Adipose tissue (tissue), 3 donors: ENCODE measurements around the gene HIGD1C. TPM values are rescaled to one million over a fixed set of nuclear protein-coding genes. Genes with fewer than 3 reads are reported as not detected.
"Not testable (repeated sequence)": the region's sequence is repeated elsewhere in the genome, so short reads cannot be mapped to it uniquely, and the experiment has no call there.

Experiments used
- H3K27ac ChIP-seq: one replicate; pipeline ENCODE4 v1.5.1; 2013; ENCODE audit warnings: low read depth, low read length
- WGBS, 3 donors: extraction: QIAGEN DNeasy Blood & Tissue Kit; methylation state at CpG; one replicate each; pipeline ENCODE4 v1.1.7; 2013; 5-methylcytosine and 5-hydroxymethylcytosine counted together
- polyA plus RNA-seq, 3 donors: library from polyadenylated mRNA; stranded (reverse); fragments of 200-250 nt; gene quantifications; one replicate each; pipeline ENCODE4 v1.2.3, GENCODE V29; 2013
- donor health status: healthy with polysubstance abuse.
- donor health status: Bipolar disorder and iron deficiency.
- donor health status: healthy.

Gene HIGD1C
- polyA plus RNA-seq, 3 donors: not detected

GRCh38 chr12:50930477-50930876 is 21.9 kb upstream of the HIGD1C start:
- 92 to 94% (median 94%) methylated on average over 12 of the region's 12 CpGs for WGBS, 3 donors
- not testable (repeated sequence) for H3K27ac ChIP-seq

DNA sequence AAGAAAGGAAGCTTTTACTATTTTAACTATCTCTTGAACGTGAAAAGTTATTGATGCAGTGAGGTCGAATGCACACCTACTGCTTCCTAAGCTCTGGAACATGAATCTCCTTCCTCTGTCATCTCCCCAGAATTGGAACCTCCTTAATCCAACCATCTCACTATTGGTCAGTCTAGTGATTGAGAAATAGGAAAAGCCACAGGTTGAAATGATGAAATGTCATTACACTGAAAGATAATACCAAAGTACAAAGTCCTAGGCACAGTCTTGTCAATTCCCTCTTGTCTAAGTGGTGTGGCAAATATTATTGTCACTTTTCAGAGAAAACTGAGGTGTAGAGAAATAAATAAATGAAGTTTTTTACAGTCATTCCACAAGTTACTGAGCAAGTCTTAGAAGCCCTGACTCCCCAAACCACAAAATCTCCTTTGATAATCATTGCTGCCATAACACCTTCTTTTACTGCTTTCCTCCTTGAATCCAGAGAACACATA is 19.5 kb upstream of the HIGD1C start:
- WGBS, 3 donors: 47 to 58% (median 57%) methylated on average over 2 of the region's 2 CpGs
- no peak overlapping the region for H3K27ac ChIP-seq

GRCh38 chr12:50933459-50934124 is 18.8 kb upstream of the HIGD1C start:
- H3K27ac ChIP-seq: no peak overlapping the region
- 97 to 98% (median 98%) methylated on average over 2 of the region's 2 CpGs for WGBS, 3 donors

DNA sequence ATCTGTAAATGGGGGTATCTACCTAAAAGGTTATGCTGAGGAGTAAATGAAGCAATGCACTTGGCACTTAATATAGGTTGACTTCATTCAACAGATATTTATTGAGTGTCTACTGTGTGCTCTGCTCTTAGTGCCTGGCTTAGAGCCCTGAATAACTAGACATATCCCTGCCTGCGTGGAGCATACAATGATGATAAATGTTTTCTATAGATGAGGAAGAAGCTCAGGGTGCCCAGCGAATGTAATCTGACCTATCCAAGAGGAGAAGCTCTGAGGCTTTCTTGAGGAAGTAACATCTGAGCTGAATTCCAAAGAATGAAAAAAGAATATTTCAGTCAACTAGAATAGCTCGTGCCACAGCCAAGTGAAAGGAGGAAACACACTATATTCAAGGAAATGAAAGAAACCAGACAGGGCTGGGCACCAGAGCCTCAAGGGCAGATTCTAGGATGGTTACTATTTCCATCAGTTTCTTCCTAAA is 17.9 kb upstream of the HIGD1C start:
- no peak overlapping the region for H3K27ac ChIP-seq
- WGBS, 3 donors: 9 to 51% (median 11%) methylated on average over 3 of the region's 3 CpGs

DNA sequence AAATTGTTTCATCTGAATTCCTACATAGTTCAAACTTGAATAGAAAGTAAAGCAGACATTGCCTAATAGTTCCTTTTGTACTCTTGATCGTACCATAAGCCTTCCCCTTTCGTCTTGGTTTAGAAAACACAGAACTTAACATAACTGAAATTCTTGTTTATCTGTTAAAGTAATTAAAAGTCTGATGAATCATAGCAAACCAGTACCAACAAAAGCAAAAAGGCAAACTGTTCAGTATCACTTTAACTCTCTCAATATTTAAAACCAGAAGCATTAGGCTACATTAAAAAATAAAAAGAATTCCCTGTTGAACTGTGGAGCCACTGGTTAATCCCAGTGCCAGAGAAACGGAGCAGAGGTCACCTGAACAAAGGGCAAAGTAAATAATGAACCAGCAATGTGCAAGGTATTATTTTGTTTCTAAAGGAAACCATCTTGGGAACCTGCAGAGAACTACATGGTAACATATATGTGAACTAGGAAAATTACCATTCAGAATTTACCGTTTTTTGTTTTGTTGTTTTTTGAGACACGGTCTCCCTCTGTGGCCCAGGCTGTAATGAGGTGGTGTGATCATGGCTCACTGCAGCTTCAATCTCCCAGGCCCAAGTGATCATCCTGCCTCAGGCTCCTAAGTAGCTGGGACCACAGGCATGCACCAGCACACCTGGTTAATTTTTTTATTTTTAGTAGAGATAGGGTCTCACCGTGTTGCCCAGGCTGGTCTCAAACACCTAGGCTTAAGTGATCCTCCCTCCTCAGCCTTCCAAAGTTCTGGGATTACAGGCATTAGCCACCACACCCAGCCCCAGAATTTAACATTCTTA is 17.1 kb upstream of the HIGD1C start:
- no peak overlapping the region for H3K27ac ChIP-seq
- 36 to 47% (median 45%) methylated on average over 6 of the region's 6 CpGs for WGBS, 3 donors

- 77 to 92% (median 83%) methylated on average over 9 of the region's 9 CpGs for WGBS, 3 donors
- H3K27ac ChIP-seq: no peak overlapping the region
These were observed 15.4 kb upstream of the HIGD1C start for GRCh38 chr12:50936821-50937530.

GRCh38 chr12:50937653-50938052 is 14.7 kb upstream of the HIGD1C start:
- WGBS, 3 donors: 97 to 100% (median 100%) methylated on average over 1 of the region's 1 CpG
- no peak overlapping the region for H3K27ac ChIP-seq

DNA sequence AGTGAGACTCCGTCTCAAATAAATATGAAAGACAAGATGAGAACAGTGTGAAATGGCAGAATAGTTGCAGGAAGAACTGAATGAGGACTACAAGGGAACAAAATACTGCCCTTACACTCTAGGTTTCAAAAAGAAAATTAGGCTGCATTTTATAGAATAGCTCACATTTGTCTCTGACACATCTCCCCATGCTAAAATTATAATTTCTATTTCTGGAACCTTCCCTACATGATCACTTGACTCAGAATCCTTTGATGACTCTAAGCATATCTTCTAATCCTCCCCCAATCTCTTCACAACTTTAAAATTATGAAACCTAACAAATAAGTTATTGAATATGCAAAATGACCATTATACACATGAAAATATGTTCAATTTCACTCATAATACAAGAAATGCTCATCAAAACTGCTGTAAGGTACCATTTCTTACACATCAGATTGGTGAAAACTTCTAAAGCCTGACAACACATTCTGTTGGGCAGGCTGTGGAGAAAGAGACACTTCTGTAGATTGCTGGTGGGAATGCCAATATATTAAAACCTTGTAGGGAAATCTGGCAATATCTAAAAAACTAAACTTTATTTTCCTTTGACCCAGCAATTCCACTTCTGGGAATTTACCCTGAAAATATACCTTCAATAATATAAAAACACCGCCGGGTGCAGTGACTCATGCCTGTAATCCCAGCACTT is 4.3 kb upstream of the HIGD1C start:
- H3K27ac ChIP-seq: no peak overlapping the region
- 93 to 94% (median 93%) methylated on average over 3 of the region's 3 CpGs for WGBS, 3 donors

GRCh38 chr12:50948798-50949197 is 3.5 kb upstream of the HIGD1C start:
- H3K27ac ChIP-seq: no peak overlapping the region
- WGBS, 3 donors: 50 to 55% (median 55%) methylated on average over 2 to 3 of the region's 4 CpGs

DNA sequence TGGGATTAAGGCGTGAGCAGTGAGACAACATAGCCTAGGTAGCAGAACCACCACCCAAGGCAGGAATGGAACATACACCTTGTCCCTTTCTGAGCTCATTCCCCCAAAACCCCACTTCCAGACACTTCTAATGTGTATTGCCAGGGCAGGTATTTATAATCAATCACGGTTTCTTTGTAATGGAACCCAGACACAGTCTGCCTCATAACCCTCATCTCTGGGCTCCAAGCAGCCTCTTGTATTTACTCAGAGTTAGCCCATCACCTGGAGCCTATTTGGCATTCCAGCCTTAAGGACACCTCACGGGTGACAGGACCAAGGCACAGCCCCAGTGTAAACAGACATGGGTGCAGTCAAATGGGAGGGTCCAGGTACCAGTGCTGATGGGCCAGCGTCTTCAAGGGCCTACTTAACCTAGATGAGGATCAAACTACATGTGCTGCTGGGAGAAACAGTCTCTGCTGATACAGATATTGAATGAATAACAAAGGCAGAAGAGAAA is 2.5 kb upstream of the HIGD1C start:
- WGBS, 3 donors: 89 to 96% (median 93%) methylated on average over 4 of the region's 4 CpGs
- no peak overlapping the region for H3K27ac ChIP-seq

DNA sequence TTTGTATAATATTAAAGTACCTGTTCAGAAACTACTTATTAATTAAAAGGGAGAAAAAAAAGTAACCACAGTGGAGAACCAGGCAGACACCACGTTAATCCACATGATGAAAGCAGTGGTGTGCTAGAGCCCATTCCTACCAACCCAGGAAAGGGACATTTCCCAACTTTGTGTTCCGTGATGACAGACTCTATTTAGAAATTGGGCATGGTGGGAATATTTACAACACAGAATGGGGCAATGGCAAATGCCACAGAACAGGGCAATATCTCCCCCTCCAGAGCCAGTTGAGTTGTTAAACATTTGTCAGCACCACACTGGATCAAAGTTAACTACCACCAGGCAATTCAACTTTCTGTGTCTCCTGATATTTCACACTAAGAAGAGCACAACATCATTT is 1.2 kb upstream of the HIGD1C start:
- H3K27ac ChIP-seq: no peak overlapping the region
- 48 to 88% (median 65%) methylated on average over 2 of the region's 2 CpGs for WGBS, 3 donors

DNA sequence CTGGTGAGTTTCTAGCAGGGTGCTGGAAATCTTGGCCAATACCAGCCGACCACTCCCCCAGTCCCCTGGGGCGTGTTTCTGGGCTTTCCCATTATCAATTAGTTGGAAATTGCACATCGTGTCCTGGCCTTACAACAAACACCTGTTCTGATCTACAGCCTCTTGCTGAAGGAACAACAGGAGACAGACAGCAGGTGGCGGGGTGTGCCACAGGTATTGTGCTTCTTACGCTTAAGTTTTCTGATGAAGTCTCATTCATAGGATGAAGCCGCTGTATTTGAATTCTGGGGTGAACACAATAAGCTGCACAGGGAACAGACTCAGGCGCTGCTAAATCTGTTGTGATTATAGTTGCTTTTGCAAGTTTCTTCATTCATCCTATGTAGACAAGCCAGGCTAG is 703 bp downstream of the HIGD1C start:
- 79 to 87% (median 83%) methylated on average over 7 of the region's 7 CpGs for WGBS, 3 donors
- no peak overlapping the region for H3K27ac ChIP-seq

GRCh38 chr12:50954789-50955188 is 2.4 kb downstream of the HIGD1C start:
- not testable (repeated sequence) for H3K27ac ChIP-seq
- whole genome bisulfite sequencing, 3 donors: 95 to 99% (median 98%) methylated on average over 2 of the region's 2 CpGs

- WGBS, 3 donors: 85 to 89% (median 88%) methylated on average over 1 of the region's 1 CpG
- no peak overlapping the region for H3K27ac ChIP-seq
These were observed 2.9 kb downstream of the HIGD1C start for GRCh38 chr12:50955288-50955687.

DNA sequence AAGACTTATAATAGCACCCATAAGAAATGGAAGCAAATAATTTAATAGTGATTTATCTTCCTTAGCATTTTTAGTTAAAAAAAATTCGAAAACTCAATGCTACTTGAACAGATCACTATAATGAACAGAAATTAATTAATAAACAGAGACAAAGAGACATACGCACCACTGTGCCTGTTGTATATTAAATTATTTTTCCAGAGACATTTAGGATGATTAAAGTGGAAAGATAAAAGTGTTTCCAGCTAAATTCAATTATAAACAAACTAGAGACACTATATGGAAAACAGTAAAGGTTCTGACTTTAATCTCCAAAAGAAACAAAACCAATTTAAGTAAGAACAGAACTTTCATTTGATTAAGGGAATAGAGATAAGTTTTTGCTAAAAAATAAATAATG is 3.4 kb downstream of the HIGD1C start:
- H3K27ac ChIP-seq: no peak overlapping the region
- 63 to 91% (median 91%) methylated on average over 2 of the region's 2 CpGs for WGBS, 3 donors

- no peak overlapping the region for H3K27ac ChIP-seq
These were observed 7.8 kb downstream of the HIGD1C start for GRCh38 chr12:50960130-50960529.

DNA sequence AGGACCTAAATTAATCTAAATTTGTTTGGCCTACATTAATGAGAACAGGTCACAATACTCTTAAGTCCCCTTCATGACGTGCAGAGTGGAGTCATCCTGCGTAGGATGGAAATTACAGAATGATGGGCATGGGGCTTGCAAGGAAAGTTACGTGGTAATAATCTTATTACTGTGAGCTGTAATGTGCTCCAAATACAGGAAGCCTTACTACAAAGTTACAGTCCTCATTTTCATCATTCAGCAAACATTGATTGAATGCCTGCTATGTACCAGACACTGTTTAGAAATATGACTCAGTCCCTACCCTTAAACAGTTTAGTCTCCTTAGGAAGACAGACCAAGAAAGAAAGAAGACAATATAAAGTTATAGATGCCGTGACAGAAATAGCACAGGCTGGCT is 9.4 kb downstream of the HIGD1C start:
- H3K27ac ChIP-seq: no peak overlapping the region
- 94 to 95% (median 94%) methylated on average over 4 of the region's 4 CpGs for WGBS, 3 donors

DNA sequence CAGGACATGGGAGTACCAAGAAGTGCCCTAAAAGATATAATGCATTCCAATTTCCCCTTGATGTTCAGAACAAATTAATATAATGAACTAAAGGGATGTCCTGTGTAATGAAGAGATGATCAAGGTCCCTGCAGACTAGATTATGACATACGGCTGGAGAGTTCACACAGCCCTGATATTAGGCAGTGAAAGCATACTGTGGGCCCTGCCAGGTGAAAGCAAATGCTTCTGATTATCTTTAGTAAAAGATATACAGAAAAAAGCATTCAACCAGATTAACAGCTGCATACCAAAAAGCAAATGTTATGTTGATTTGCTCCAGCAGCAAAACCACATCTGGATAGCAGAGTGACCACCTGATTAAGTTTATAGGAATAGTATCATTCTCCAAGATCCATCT is 12.1 kb downstream of the HIGD1C start:
- 0 to 83% (median 71%) methylated on average over 1 of the region's 1 CpG for WGBS, 3 donors
- H3K27ac ChIP-seq: no peak overlapping the region
